CD4-positive, alpha-beta T cell treated with Interleukin-1 beta for 1 hour (primary cell): ENCODE results near the gene TMEM131.

Experiments used
- DNase-seq, 2 donors: peaks; one replicate each; pipeline ENCODE4 v3.0.0-alpha.2; 2020 to 2022

TMEM131 gene

DNA sequence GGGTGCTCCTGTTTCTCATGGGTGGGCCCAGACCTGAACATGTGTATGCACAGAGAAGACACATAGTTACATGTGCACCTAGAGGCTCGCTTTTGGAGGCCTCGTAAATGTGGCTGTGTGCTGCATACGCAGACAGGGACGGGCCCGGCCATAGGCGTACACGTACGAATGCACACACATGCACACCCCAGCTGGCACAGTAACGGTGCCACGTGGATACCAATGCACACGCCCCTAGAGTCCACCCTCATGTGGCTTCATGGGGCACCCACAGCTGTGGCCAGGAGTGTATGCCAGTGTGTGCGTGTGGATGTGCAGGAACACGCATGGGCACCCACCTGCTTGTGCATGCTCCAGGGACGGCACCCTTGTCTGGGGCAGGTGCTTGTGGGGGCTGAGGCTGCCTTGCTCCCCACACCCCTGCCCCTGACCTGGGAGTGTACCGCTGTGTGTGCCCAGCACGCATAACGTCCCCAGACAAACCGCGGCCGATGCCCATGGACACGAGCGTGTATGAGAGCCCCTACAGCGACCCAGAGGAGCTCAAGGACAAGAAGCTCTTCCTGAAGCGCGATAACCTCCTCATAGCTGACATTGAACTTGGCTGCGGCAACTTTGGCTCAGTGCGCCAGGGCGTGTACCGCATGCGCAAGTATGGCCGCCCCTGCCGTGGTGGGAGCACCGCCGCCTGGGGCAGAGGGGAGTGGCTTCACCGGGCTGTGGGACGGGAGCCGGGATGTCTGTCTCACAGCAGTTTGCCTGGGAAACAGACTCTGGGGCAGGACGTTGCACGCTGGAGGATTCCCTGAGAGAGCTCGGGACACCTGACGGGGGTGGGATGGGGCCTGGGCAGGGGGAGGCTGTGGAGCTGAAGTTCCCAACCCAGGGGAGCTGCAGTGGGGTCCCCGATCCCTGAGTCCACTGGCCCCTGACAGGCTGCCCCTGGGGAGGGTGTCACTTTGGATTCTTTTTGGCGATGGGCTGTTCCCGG, 261.4 kb downstream of the TMEM131 start:
- DNase-seq = no peak

DNA sequence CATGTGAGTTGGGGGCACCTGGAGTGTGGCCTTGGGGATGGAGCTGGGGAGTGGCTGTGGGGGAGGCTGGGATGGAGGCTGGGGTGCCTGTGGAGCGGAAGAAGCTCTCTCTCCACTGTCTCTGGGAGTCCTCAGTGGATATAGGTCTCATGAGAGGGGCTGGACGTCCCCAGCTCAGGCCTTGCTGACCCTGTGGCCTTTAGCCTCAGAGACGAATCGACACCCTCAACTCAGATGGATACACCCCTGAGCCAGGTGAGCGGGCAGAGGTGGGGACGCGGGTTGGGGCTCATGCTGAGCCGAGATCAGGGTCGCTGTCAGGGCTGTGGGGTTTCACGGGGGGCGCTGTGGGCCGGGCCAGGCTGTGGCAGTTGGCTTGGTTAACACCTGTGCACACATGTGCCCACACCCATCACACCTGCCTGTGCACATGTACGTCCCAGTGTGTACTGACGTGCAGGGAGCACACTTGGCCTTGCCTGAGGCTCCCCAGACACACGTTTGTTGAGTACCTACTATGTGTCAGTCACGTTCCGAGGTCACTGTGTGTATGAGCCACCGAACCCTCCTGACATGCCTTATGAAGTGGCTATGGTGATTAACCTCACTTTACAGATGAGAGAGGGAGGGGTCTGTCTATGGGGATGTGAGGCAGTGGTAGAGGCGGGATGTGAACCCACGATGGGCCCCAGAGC, 262.3 kb downstream of the TMEM131 start:
- no peak for DNase-seq

- DNase-seq = no peak
Measured at GRCh38 chr2:97732436-97733340, 263.1 kb downstream of the TMEM131 start.

DNA sequence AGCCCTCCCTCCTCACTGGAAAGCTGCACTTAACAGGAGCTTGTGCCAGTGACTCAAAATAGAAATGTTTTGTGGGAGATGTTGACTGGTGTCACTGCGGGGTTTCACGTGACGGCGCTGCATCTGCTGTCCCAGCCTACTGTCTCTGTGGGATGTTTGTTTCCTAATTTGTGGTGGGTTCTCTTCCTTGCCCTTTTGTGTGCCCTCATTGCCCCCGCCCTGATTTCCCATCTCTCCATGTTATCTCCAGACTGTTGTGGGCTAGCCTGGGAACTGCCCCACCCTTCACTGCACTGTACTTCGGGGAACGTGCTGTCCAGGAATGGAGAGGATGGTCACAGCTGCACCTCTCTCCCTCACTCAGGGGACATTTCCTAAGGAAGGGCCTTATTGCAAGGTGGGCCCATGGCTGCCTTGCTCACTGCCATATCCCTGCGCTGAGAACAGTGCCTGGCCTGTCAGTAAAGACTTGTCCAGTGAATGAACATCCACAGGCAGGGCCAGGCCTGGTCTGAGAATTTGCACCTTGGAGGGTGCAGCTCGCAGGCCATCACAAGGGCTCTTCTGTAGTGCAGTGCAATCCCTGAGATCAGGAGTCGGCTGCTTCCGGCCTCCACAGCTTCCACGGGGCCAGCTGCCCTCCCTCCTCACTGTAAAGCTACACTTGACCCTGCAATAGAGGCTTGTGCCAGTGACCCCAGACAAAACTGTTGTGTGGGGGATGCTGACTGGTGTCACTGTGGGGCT, 264.3 kb downstream of the TMEM131 start:
- no peak for DNase-seq

GRCh38 chr2:97730245-97730644, 265.5 kb downstream of the TMEM131 start:
- DNase-seq = no peak

DNA sequence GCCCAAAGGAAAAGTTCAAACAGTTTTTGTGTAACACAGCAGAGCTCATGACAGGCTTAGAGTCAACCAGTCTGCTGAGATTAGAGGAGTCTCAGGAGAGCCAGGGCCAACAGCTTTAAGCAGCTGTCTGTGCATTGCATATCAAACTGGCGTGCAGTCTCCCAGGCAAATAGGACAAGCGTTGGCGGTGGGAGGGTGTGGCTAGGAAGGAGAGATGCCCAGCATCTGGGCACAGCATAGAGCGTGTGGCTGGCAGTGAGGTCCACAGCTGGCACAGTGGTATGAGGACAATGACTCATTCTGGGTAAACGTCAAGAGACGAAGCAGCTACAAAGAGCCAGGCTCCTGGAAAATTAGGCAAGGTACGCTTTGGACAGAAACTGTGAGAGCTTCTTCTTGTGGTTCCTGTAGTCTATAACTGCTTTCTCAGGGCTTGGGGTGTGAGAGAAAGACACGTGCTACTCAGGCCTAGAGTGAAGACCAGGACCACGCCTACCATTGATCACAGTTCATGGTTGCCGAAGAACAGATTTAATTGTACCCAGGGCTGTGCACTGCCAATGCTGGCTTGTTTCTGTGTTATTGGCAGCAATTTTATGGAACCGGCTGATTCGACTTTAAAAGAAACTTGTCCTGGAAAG, 267.5 kb downstream of the TMEM131 start:
- no peak for DNase-seq

DNA sequence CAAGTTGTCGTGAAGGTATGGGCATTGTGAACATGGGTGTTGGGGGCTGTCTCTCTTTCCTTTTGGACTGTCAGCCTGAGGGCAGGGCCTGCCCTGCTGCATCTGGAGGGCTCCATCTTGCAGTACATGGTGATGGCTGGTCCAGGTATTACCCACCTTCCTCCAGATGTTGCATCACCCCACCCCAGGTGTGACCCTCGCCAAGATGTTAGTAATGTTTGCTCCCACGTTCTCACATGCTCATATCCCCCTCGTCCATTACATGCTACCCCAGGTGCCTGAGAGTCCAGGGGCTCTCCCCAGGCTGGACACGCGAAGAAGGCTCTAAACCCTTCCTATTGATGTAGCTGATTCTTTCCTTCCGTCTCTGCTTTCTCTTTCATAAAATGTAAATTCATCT, 268.5 kb downstream of the TMEM131 start:
- no peak for DNase-seq

DNA sequence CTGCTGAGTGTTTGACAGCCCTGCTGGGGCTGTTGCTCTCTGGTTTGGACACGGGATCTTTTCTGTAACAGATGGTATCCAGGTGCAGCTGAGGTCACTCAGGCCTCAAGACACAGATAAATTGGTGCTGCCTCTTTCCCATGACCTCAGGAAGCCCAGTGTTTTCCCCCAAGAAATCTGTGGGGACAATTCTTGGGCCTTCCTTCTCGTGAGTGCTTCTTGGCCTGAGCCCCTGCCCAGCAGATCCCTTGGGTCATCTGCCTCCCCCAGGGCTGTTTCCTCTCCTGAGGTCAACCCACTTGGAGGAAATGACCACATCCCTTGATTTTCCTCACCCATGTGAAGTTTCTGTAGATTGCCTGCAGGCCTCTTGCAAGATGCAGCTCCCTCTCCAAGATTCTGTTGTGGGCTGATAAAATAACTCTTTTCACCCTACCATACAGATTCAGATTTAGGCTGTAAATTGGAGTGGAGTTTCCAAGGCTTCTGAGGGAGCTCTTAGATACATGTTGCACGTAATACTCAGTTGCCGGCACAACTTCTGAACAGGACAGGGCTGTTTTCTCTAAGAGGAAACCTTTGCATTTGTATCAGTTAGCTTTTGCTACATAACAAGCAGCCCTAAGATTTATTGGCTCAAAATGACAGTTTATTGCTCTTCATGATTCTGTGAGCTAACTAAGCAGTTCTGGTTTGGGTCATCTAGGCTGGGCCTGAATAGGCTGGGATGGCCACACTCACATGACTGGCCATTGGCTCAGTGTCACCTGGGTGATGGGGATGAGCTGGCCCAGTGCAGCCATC, 269.3 kb downstream of the TMEM131 start:
- no peak for DNase-seq

DNA sequence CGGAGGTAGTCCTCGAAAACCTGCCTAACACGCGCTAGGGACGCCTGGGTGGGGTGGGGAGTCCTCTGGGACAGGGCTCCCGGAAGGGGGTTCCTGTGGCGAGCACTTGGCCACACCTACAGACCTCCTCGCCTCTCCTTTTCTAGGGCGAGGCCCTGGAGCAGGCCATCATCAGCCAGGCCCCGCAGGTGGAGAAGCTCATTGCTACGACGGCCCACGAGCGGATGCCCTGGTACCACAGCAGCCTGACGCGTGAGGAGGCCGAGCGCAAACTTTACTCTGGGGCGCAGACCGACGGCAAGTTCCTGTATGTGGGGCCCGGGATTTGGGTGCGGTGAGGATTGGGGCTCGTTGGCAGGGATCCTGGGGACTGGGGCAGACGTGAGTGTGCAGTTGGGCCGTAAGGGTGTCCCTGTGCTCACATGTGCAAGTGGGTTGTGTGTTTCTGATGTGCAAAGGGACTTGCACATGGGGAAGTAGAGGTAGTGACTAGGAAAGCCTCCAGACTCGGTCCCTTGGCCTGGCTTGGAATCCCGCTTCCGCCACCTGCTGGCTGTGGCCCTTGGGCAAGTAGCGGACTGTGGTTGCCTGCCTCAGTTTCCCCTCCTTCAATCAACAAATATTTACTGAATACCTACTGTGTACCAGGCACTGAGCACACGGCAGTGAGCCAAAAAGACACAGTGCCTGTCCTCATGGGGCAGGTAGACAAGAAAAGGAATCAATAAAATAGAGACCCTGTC, 270.6 kb downstream of the TMEM131 start:
- DNase-seq = no peak

DNA sequence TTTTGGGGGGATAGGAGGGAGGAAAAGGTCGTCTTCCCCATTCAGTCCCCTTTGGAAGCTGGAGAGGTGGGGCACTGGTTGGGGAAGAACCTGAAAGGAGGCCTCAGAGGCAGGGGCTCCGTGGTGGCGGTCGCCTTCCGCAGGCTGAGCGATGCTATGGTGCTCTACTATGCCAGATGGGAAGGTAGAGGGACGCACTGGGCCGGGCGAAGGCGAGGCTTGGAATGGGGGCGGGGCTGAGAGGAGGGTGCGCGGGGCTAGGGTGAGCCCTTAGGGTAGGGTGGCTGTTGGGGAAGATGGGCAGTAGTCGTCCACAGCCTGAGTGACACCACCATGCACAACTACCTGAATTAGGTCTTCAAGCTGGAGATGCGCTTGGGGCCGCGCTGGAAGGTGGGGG, 271.2 kb downstream of the TMEM131 start:
- no peak for DNase-seq

DNA sequence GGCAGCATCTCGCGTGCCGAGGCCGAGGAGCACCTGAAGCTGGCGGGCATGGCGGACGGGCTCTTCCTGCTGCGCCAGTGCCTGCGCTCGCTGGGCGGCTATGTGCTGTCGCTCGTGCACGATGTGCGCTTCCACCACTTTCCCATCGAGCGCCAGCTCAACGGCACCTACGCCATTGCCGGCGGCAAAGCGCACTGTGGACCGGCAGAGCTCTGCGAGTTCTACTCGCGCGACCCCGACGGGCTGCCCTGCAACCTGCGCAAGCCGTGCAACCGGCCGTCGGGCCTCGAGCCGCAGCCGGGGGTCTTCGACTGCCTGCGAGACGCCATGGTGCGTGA, 271.7 kb downstream of the TMEM131 start:
- DNase-seq = no peak

GRCh38 chr2:97723156-97724072, 272.3 kb downstream of the TMEM131 start:
- no peak for DNase-seq

DNA sequence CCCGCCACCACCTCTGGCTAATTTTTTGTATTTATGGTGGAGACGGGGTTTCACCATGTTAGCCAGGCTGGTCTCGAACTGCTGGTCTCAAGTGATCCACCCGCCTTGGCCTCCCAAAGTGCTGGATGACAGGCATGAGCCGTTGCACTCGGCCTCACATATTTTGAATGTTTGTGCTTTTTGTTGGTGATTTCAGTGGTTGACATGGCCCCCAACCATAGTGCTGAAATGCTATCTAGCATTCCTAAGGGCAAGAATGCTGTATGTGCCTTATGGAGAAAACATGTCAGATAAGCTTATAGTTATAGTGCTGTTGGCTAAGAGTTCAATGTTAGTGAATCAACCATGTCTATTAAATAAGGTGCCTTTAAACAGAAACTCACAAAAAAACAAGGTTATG, 273.5 kb downstream of the TMEM131 start:
- DNase-seq = no peak

DNA sequence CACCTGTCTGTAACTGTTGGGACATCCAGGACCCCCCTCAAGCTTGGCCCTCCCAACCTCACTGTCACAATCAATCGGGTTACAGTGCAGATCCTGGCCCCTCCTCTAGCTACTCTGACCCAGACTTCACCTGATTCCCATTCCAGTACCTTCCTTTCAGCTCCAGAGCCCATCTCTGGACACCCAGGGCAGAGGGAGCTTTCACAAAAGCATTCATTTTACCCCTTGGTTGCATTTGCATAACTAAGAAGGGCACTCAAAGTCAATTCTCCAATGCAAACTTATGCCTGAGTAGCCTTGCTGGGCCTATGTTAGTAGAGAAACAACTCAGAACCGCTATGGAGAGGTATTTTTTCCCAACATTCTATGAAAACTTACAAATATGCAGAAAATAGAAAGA, 275.0 kb downstream of the TMEM131 start:
- DNase-seq = no peak

DNA sequence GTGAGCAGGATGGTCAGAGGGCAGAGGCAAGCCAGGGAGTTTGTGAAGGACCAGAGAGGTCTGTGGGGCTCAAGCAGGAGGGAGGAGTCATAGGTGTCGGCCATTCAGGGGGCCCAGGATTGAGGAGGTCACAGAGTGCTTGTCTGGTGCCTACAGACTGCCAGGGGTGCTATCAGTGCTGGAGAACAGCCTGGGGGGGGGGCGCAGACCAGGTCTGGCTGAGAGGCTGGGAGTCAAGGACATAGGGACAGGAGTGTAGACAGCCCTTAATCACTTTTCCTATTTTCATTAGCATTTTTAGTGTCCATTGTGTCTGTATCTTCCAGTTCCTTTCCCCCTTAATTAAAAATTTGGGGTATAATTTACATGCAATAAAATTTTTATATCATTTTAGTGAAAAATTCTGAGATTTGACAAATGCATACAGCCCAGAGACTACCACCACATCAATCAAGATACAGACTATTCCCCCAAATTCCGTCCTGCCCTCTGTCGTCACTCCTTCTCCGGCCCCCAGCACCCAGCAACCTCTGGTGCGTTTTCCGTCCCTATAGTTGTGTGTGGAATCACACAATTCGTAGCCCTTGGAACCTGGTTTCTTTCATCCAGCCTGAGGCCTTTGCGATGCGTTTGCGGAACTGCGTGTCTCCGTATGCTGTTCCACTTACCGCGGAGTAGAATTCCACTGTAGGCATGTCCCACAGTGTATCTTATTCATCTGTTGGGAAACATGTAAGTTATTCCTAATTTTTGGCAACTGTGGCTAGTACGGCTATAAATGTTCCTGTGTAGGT, 276.2 kb downstream of the TMEM131 start:
- no peak for DNase-seq

- DNase-seq = no peak
Measured at GRCh38 chr2:97718942-97719341, 276.8 kb downstream of the TMEM131 start.

DNA sequence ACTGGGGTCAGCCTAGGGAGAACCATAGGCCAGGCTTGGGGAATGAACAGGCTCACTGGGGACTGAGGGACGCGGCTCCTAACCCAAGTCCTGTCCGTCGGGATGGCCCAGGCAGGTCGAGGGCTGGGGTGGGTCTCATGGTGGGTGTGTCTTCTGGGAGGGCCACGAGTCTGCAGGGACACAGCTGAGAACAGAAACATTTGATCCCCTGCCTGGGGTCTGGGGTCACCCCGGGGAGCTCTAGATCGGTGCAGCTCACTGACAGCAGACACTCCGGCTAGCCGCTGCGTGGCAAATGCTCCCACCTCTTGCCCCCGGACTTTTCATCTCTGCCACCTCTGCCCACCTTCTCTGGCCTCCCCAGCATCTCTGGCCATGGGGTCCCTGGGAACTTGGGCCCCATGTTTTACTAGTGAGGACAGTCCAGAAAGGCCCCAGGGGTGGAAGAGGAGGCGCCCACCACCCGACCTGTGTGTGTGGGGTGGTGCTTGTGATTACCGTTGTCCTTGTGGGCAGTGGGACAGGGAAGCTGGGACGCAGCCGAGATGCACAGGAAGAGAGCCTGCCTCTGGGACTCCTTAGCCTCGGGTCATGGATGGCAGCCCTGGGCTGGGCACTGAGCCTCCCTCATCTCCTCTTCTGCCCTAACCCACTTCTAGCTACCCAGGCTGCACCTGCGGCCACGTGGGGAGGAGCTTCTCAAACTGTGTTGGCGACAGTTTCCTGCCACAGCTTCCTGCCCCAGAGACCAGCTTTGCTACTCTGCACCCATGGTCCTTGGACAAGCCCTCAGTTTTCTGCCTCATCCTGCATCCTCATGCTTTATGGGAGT, 277.5 kb downstream of the TMEM131 start:
- DNase-seq = peak; percentile 64 to 76
